ENCODE data around the gene SHLD3.

- TF ChIP-seq, protein P1, sequence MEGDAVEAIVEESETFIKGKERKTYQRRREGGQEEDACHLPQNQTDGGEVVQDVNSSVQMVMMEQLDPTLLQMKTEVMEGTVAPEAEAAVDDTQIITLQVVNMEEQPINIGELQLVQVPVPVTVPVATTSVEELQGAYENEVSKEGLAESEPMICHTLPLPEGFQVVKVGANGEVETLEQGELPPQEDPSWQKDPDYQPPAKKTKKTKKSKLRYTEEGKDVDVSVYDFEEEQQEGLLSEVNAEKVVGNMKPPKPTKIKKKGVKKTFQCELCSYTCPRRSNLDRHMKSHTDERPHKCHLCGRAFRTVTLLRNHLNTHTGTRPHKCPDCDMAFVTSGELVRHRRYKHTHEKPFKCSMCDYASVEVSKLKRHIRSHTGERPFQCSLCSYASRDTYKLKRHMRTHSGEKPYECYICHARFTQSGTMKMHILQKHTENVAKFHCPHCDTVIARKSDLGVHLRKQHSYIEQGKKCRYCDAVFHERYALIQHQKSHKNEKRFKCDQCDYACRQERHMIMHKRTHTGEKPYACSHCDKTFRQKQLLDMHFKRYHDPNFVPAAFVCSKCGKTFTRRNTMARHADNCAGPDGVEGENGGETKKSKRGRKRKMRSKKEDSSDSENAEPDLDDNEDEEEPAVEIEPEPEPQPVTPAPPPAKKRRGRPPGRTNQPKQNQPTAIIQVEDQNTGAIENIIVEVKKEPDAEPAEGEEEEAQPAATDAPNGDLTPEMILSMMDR (IDR thresholded peaks at IDR 0.05): no peak
- TF ChIP-seq POLR2A (IDR thresholded peaks at IDR 0.05): no peak
Measured at GRCh38 chr5:65647941-65648340, 23.1 kb downstream of the SHLD3 start.

Data from heart left ventricle (tissue), 13 donors.